GM18951 (cell line): ENCODE results near the gene TMEM108.
"Not testable (repeated sequence)": the region's sequence is repeated elsewhere in the genome, so short reads cannot be mapped to it uniquely, and the experiment has no call there.

Experiments
- POLR2A ChIP-seq: IDR thresholded peaks from 4 replicates; pipeline ENCODE4 v1.6.1; 2011; ENCODE audit warnings: mild to moderate bottlenecking; ENCODE audit not compliant: insufficient read length, insufficient read depth; ENCODE audit errors: extremely low read depth
- in situ Hi-C: fragments of 300-500 bp; cut with MboI; formaldehyde crosslinking; loops from one replicate; pipeline ENCODE4 v1.12.0; 2022; ENCODE audit warnings: low sequenced_read_pairs, mixed read lengths, inconsistent platforms; ENCODE audit not compliant: unreplicated experiment

TMEM108 gene

GRCh38 chr3:133038089-133038730 lies at the start of gene TMEM108:
Gene TMEM108, plus strand, starts transcription at chr3:133038391.
- in situ Hi-C loops: no loop called here
- no peak for TF ChIP-seq POLR2A

- in situ Hi-C loops: no loop called here
- TF ChIP-seq POLR2A: no peak
Measured at GRCh38 chr3:132995971-132996370, 42.2 kb upstream of the TMEM108 start.

DNA sequence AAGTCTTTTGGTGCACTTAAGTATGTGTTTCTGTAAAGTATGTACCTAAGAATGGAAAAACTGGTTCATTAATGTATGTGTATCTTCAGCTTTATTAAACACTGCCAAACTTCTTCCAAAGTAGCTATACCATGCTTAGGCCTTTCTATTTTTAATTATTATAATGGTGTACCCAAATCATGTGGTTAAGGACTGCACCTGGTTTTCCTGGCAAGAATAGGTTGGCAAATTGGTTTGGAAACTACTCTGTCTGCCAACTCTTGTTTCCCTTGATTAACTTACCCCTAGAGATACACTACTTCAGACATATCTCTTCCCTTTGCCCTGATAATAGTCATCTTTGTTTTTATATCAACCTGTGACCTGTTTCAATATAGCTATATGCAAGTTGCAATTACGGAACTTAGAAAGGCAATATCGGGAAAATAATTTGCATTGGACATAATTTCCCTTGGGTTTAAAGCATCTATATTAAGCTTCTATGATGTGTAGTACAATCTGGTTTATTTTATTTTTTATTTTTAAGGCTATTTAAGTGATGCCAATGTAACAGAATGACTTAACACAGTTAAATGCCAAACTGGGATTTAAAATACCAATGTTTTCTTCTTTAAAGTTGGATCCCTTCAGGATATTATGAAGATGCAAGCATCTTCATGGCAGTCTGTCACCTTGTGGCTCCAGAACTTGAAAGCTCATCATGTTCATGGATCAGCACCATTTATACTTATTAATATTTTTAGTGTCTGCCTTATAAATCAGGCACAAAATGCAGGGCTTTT lies 40.6 kb upstream of the TMEM108 start:
- in situ Hi-C loops: no loop called here
- TF ChIP-seq POLR2A: no peak

- in situ Hi-C loops: not testable (repeated sequence)
Measured at GRCh38 chr3:133005032-133005431, 33.2 kb upstream of the TMEM108 start.

- no peak for TF ChIP-seq POLR2A
Measured at GRCh38 chr3:133007601-133008000, 30.6 kb upstream of the TMEM108 start.

GRCh38 chr3:133014325-133014724 lies 23.9 kb upstream of the TMEM108 start:
- in situ Hi-C loops: no loop called here
- no peak for TF ChIP-seq POLR2A

More at GRCh38 chr3:133007601-133008000, 30.6 kb upstream of the TMEM108 start:
- in situ Hi-C loops: no loop called here

DNA sequence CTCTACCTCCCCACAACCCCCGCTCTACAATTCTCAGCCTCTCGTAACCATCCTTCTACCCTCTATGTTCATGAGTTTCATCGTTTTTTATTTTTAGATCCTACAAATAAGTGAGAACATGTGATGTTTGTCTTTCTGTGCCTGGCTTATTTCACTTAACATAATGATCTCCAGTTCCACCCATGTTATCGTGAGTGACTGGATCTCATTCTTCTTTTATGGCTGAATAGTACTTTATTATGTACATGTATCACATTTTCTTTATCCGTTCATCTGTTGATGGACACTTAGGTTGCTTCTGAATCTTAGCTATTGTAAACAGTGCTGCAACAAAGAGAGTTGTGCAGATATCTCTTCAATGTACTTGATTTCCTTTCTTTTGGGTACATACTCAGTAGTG lies 22.6 kb upstream of the TMEM108 start:
- in situ Hi-C loops: not testable (repeated sequence)

GRCh38 chr3:133016838-133017309 lies 21.3 kb upstream of the TMEM108 start:
- no peak for TF ChIP-seq POLR2A
- in situ Hi-C loops: no loop called here

DNA sequence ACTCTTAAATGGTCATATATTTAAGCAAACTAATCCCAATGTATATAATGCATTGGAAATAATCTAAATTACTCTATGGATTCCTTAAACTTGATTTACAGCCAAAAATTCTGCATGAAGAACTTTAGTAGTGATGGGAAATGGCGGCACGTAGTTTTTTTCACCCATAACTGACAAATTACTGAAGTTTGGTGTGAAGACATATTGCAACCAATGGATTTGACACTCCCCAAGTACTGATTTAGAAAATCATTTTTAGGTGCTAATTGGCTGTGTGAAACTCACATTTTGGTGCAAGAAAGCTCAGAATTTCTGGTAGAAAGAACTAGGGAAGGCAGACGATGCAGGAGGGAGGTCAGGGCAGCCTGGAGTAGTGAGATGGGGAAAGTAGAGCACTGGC lies 19.3 kb upstream of the TMEM108 start:
- TF ChIP-seq POLR2A: no peak
- in situ Hi-C loops: no loop called here

- TF ChIP-seq POLR2A: no peak
- in situ Hi-C loops: no loop called here
Measured at GRCh38 chr3:133021206-133021605, 17.0 kb upstream of the TMEM108 start.

DNA sequence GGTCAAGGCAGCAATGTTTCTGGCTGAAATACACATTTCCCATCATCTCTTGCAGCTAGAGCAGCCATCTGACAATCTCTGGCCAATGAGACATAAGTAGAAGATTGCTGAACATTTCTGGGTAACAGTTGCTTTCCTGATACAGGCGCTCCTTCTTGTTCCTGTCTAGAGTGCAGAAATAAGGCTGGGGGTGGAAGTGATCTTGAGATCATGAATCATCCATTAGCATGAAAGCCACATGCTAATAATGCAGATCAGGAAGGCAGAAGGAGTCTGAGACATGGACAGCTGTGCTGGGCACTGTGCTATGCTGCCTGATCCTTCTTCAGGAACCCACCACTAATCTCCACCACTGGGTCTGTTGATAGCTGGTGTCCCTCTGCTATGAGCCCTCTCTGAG lies 14.8 kb upstream of the TMEM108 start:
- TF ChIP-seq POLR2A: no peak
- in situ Hi-C loops: no loop called here

DNA sequence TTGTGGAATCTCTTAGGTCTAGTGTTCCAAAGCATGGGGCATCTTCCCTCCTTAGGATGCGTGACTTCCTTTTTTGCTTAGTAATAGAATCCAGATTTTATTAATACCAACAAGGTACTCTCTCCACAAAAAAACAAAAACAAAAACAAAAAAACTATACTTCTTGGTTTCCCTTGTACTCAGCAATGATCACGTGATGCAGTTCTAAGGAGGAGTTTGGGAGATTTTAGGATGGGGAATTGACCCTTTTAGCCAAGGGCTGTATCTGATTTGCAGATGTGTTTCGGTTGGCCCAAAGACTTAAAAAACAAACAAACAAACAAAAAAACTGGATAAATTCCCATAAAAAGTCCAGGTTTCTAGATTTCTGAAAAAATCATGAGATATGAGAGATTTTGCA lies 12.6 kb upstream of the TMEM108 start:
- no peak for TF ChIP-seq POLR2A
- in situ Hi-C loops: no loop called here

DNA sequence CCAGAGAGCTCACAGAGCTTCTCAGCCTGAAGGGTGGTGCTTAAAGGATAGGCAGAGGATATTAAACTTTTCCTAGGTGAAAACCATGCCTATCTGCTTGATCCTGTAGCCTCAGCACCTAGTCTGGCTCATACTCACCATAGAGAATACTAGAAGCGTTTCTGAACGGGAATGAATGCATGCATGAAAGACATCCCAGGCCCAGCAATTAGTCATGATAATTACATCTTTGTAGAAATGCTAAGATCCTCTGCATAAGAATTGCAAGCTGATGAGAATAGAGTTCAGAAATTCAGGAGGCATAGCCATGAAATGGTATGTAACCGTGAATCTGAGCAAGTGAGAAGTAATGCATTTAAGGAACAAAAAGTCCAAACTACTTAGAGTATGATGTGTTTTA lies 5.9 kb upstream of the TMEM108 start:
- in situ Hi-C loops: no loop called here
- TF ChIP-seq POLR2A: no peak

- no peak for TF ChIP-seq POLR2A
- in situ Hi-C loops: no loop called here
Measured at GRCh38 chr3:133037436-133037835, 755 bp upstream of the TMEM108 start.
